GM18517 (cell line): Measurements from ENCODE around the gene CKMT1B.
"Not testable (repeated sequence)": the region's sequence is repeated elsewhere in the genome, so short reads cannot be mapped to it uniquely, and the experiment has no call there.

Experiments
- ATAC-seq: cut with Tn5 transposase; IDR thresholded peaks from one replicate; pipeline ENCODE4 v1.9.1; 2021; ENCODE audit warnings: mild to moderate bottlenecking, moderate library complexity; ENCODE audit not compliant: unreplicated experiment

Gene CKMT1B

GRCh38 chr15:43626937-43627336 is 33.1 kb downstream of the CKMT1B start:
- not testable (repeated sequence) for ATAC-seq

- ATAC-seq = not testable (repeated sequence)
These were observed 44.8 kb downstream of the CKMT1B start for GRCh38 chr15:43638464-43639204.
